B cell (primary cell): Measurements from ENCODE around the gene LRRC26. TPM values are rescaled to one million over a fixed set of nuclear protein-coding genes. Genes with fewer than 3 reads are reported as not detected.

Source experiments
- ATAC-seq: fragments of 200-7000 bp; cut with Tn5 transposase; one replicate; pipeline ENCODE4 v1.10.0; 2021; ENCODE audit warnings: low read depth, mild to moderate bottlenecking, moderate number of reproducible peaks, moderate library complexity
- CTCF ChIA-PET: fragments of 350-600 bp; sonication (Branson Sonifier 250); formaldehyde crosslinking; loops from one replicate; lab custom pipeline; 2021; ENCODE audit warnings: antibody characterized with exemption, inconsistent platforms; lab: Charles Lee
- POLR2A ChIA-PET: fragments of 350-600 bp; sonication (Branson Sonifier 250); formaldehyde crosslinking; loops from one replicate; lab custom pipeline; 2021; ENCODE audit warnings: antibody characterized with exemption; lab: Charles Lee
- DNase-seq: peaks from one replicate; pipeline ENCODE4 v3.0.0; 2013
- H2AFZ ChIP-seq: 2 replicates; pipeline ENCODE4 v1.6.1; 2012; ENCODE audit warnings: mild to moderate bottlenecking, low read depth, low read length; ENCODE audit not compliant: insufficient read depth, poor library complexity, severe bottlenecking
- H3K27ac ChIP-seq, 2 donors: 1 replicate in 1 of 2; 2 replicates in 1 of 2; pipeline ENCODE4 v1.5.1; 2012 to 2013; ENCODE audit warnings: low read length in 2 of 2, mild to moderate bottlenecking in 2 of 2, moderate library complexity in 1 of 2
- H3K27me3 ChIP-seq, 4 experiments: fragments of 200-600 bp in 1 of 4; sonication (generic) in 1 of 4; replicated peaks in 1 of 4; 1 replicate in 2 of 4; 2 replicates in 2 of 4; pipeline versions ENCODE4 v1.6.1 to v1.7.0; 2013 to 2016; ENCODE audit warnings: low read length in 3 of 4, mild to moderate bottlenecking in 2 of 4, mixed read lengths in 1 of 4, moderate library complexity in 1 of 4; ENCODE audit not compliant: insufficient read depth in 4 of 4, control insufficient read depth in 3 of 4; ENCODE audit errors: control extremely low read depth in 1 of 4
- H3K36me3 ChIP-seq, 2 experiments: replicated peaks in 1 of 2; 1 replicate in 1 of 2; 2 replicates in 1 of 2; pipeline versions ENCODE4 v1.6.1 to v1.7.1; 2013; ENCODE audit warnings: low read length in 1 of 2; ENCODE audit not compliant: insufficient read depth in 2 of 2, control insufficient read depth in 1 of 2; ENCODE audit errors: control extremely low read depth in 1 of 2, extremely low read depth in 1 of 2
- H3K4me1 ChIP-seq, 2 donors: fragments of 200-600 bp in 1 of 2; sonication (generic) in 1 of 2; 1 replicate in 1 of 2; 2 replicates in 1 of 2; pipeline versions ENCODE4 v1.5.1 to v1.6.1; 2013 to 2017; ENCODE audit warnings: low read length in 2 of 2; ENCODE audit not compliant: control insufficient read depth in 2 of 2, insufficient read depth in 2 of 2
- H3K4me2 ChIP-seq: replicated peaks from 2 replicates; pipeline ENCODE3; 2012; ENCODE audit warnings: mild to moderate bottlenecking, low read depth, low read length; ENCODE audit not compliant: poor library complexity, severe bottlenecking
- H3K4me3 ChIP-seq, 5 experiments: fragments of 200-600 bp in 1 of 5; sonication (generic) in 1 of 5; 1 replicate in 3 of 5; 2 replicates in 2 of 5; pipeline versions ENCODE4 v1.5.1 to v1.7.0; 2011 to 2016; ENCODE audit warnings: low read length in 4 of 5, mild to moderate bottlenecking in 4 of 5, low read depth in 2 of 5, control low read depth in 1 of 5, moderate library complexity in 1 of 5; ENCODE audit not compliant: insufficient read depth in 1 of 5; ENCODE audit errors: control extremely low read depth in 1 of 5, extremely low read depth in 1 of 5
- H3K79me2 ChIP-seq: fragments of 200-600 bp; sonication (generic); one replicate; pipeline ENCODE4 v1.6.0; 2016; ENCODE audit warnings: low read length; ENCODE audit not compliant: control insufficient read depth, insufficient read depth
- H3K9ac ChIP-seq: fragments of 200-600 bp; sonication (generic); 2 replicates; pipeline ENCODE4 v1.6.1; 2017; ENCODE audit warnings: mild to moderate bottlenecking, low read length, moderate library complexity
- H3K9me3 ChIP-seq, 3 donors: one replicate each; pipeline versions ENCODE4 v1.6.1 to v1.7.1; 2013; ENCODE audit warnings: low read length in 2 of 3; ENCODE audit not compliant: control insufficient read depth in 2 of 3, insufficient read depth in 1 of 3; ENCODE audit errors: control extremely low read depth in 1 of 3
- H4K20me1 ChIP-seq: 2 replicates; pipeline ENCODE4 v1.6.0; 2012; ENCODE audit warnings: mild to moderate bottlenecking, low read length; ENCODE audit not compliant: insufficient read depth, control insufficient read depth, poor library complexity, severe bottlenecking
- H3K27ac Mint-ChIP-seq: one replicate; pipeline ENCODE4 v1.8.0; 2021; ENCODE audit warnings: mixed read lengths
- H3K27me3 Mint-ChIP-seq: one replicate; pipeline ENCODE4 v1.8.0; 2021; ENCODE audit warnings: mixed read lengths
- H3K4me1 Mint-ChIP-seq: one replicate; pipeline ENCODE4 v1.8.0; 2021; ENCODE audit warnings: mixed read lengths
- H3K4me3 Mint-ChIP-seq: one replicate; pipeline ENCODE4 v1.8.0; 2021; ENCODE audit warnings: mixed read lengths
- H3K9me3 Mint-ChIP-seq: one replicate; pipeline ENCODE4 v1.8.0; 2022; ENCODE audit warnings: mixed read lengths; ENCODE audit not compliant: insufficient read depth
- CTCF ChIP-seq: fragments of 200-600 bp; IDR thresholded peaks from one replicate; pipeline ENCODE4 v1.8.0; 2022; ENCODE audit warnings: antibody characterized with exemption, mild to moderate bottlenecking
- EZH2 ChIP-seq: IDR thresholded peaks from 2 replicates; pipeline ENCODE4 v1.6.1; 2012; ENCODE audit warnings: borderline replicate concordance, low read depth, mild to moderate bottlenecking, moderate library complexity, low read length; ENCODE audit not compliant: insufficient read depth, poor library complexity, severe bottlenecking
- WGBS: methylation state at CpG from one replicate; pipeline ENCODE4 v1.1.5; 2013; ENCODE audit warnings: missing lambda C conversion rate; ENCODE audit not compliant: insufficient coverage; 5-methylcytosine and 5-hydroxymethylcytosine counted together
- intact Hi-C: fragments of 100-400 bp; cut with micrococcal nuclease; formaldehyde crosslinking; loops from one replicate; pipeline ENCODE4 v1.10.0; 2022
- polyA plus RNA-seq: library from polyadenylated mRNA; depleted of rRNA; stranded (reverse); fragments of >200 nt; gene quantifications from 2 replicates; pipeline ENCODE4 v1.2.3, GENCODE V29; 2012
- total RNA-seq, 2 donors: library from RNA; stranded (reverse); fragments of 120-200 nt in 1 of 2; gene quantifications; 1 replicate in 1 of 2; 2 replicates in 1 of 2; pipeline versions ENCODE4 v1.2.3 to v1.2.4, GENCODE V29; 2013 to 2022

Gene LRRC26
- total and polyA plus RNA-seq, 2 donors (not counting 1 experiment from before 2014, with no cell fraction given), result not detected

GRCh38 chr9:137173796-137174664 is 4.2 kb upstream of the LRRC26 start:
- Histone ChIP-seq H3K4me1 (peaks cover 7 to 23% of the 10 kb centered on the region in 2 donors), H3K9me3 (peaks cover 0 to 10% (median 0%) of the 10 kb centered on the region in 3 donors), H3K9ac (no peak overlapping the region), H2AFZ (no peak overlapping the region), H3K27ac (no peak overlapping the region), H3K4me3 (no peak overlapping the region), H3K36me3 (peaks cover 0 to 10% of the 10 kb centered on the region in 2 experiments), H3K4me2 (no peak overlapping the region), H4K20me1 (no peaks in the 10 kb centered on the region), H3K27me3 (peaks cover 0 to 36% (median 16%) of the 10 kb centered on the region in 4 experiments), H3K79me2 (no peaks in the 10 kb centered on the region)
- Mint-ChIP-seq H3K27me3 (peaks cover under 1% of the 10 kb centered on the region), H3K9me3 (no peaks in the 10 kb centered on the region), H3K4me1 (peaks cover 6% of the 10 kb centered on the region), H3K4me3 (no peak overlapping the region), H3K27ac (no peak overlapping the region)
- intact Hi-C loops, result no loop called here
- WGBS, result 91% methylated on average over 45 of the region's 45 CpGs
- no peak for DNase-seq
- POLR2A ChIA-PET, result no interaction called here
- no peak for TF ChIP-seq EZH2
- TF ChIP-seq CTCF, result no peak
- CTCF ChIA-PET, result no interaction called here
- ATAC-seq, result no peak
